ENCODE results near the gene C9orf50. TPM values are rescaled to one million over a fixed set of nuclear protein-coding genes. Genes with fewer than 3 reads are reported as not detected.

Gene C9orf50
- total RNA-seq, 1 experiment from 2014 or later, result not detected

- Histone ChIP-seq H3K4me3 (ENCODE audit: low read depth, low read length) (peak overlapping the region; percentile 67), H3K36me3 (ENCODE audit: control insufficient read depth, insufficient read depth, low read length) (no peaks in the 10 kb centered on the region), H3K9me3 (no peaks in the 10 kb centered on the region), H3K27me3 (replicated peaks; ENCODE audit: control insufficient read depth, insufficient read depth, low read length) (no peaks in the 10 kb centered on the region), H3K4me1 (peaks cover 19% of the 10 kb centered on the region; the same call in 1 of the 2 replicates)
- H3K9me3 Mint-ChIP-seq (ENCODE audit: unreplicated experiment), result no peaks in the 10 kb centered on the region
- H3K4me1 Mint-ChIP-seq (ENCODE audit: low read depth, unreplicated experiment), result peaks cover 9% of the 10 kb centered on the region
- H3K27me3 Mint-ChIP-seq (ENCODE audit: insufficient read depth, unreplicated experiment), result no peaks in the 10 kb centered on the region
- peak in 1 of 2 experiments; percentile 46 for DNase-seq
- ChIA-PET POLR2A (interaction anchor here (0.6 to 1.3 kb wide), 2 partner anchors 227 to 432 kb away, joined by 3 read pairs; partner anchors contain the start of gene IER5L), CTCF (interaction anchor here (0.6 to 1.0 kb wide), 3 partner anchors 62 to 469 kb away, joined by 3 to 5 read pairs (median 4); no protein-coding TSS in a partner anchor)
- H3K4me3 Mint-ChIP-seq (ENCODE audit: unreplicated experiment), result peak overlapping the region; percentile 78
- H3K27ac Mint-ChIP-seq (ENCODE audit: unreplicated experiment), result peak overlapping the region; percentile 59
- TF ChIP-seq CTCF (IDR thresholded peaks at IDR 0.05; ENCODE audit: insufficient read depth in 1 of 2, low read depth in 1 of 2, low read length in 1 of 2, severe bottlenecking in 1 of 2, unreplicated experiment in 1 of 2), result no peak
- H3K36me3 Mint-ChIP-seq (ENCODE audit: insufficient read depth, unreplicated experiment), result peaks cover 5% of the 10 kb centered on the region
- intact Hi-C loops (cut with micrococcal nuclease; ENCODE audit: unreplicated experiment), result loop anchor here (2.0 to 10.0 kb wide), 3 partner anchors 277 to 471 kb away; partner anchors contain the start of gene IER5L
- BruUV-seq (replicated peaks), result no TSS peak
Measured at GRCh38 chr9:129609486-129610212, 11.3 kb downstream of the C9orf50 start.

GRCh38 chr9:129608561-129609481, 12.1 kb downstream of the C9orf50 start:
- H3K4me1 Mint-ChIP-seq (ENCODE audit: low read depth, unreplicated experiment), result peaks cover 9% of the 10 kb centered on the region
- Histone ChIP-seq H3K36me3 (ENCODE audit: control insufficient read depth, insufficient read depth, low read length) (no peaks in the 10 kb centered on the region), H3K9me3 (no peaks in the 10 kb centered on the region), H3K4me3 (ENCODE audit: low read depth, low read length) (no peak overlapping the region), H3K27me3 (replicated peaks; ENCODE audit: control insufficient read depth, insufficient read depth, low read length) (no peaks in the 10 kb centered on the region), H3K4me1 (peaks cover 19% of the 10 kb centered on the region)
- no TSS peak for BruUV-seq (replicated peaks)
- peak in 1 of 2 experiments; percentile 38 for DNase-seq
- peaks cover 5% of the 10 kb centered on the region for H3K36me3 Mint-ChIP-seq (ENCODE audit: insufficient read depth, unreplicated experiment)
- H3K27me3 Mint-ChIP-seq (ENCODE audit: insufficient read depth, unreplicated experiment), result no peaks in the 10 kb centered on the region
- CTCF ChIA-PET, result interaction anchor here (0.6 to 1.1 kb wide), 4 partner anchors 61 to 468 kb away, joined by 3 to 5 read pairs (median 4); no protein-coding TSS in a partner anchor
- POLR2A ChIA-PET, result interaction anchor here (0.6 to 1.3 kb wide), 2 partner anchors 226 to 431 kb away, joined by 3 read pairs; partner anchors contain the start of gene IER5L
- TF ChIP-seq CTCF (IDR thresholded peaks at IDR 0.05; ENCODE audit: insufficient read depth in 1 of 2, low read depth in 1 of 2, low read length in 1 of 2, severe bottlenecking in 1 of 2, unreplicated experiment in 1 of 2), result no peak
- H3K27ac Mint-ChIP-seq (ENCODE audit: unreplicated experiment), result no peak overlapping the region
- no peak overlapping the region for H3K4me3 Mint-ChIP-seq (ENCODE audit: unreplicated experiment)
- H3K9me3 Mint-ChIP-seq (ENCODE audit: unreplicated experiment), result no peaks in the 10 kb centered on the region
- intact Hi-C loops (cut with micrococcal nuclease; ENCODE audit: unreplicated experiment), result loop anchor here (5.0 kb wide), 1 partner anchor 277 kb away; no protein-coding TSS in a partner anchor

DNA sequence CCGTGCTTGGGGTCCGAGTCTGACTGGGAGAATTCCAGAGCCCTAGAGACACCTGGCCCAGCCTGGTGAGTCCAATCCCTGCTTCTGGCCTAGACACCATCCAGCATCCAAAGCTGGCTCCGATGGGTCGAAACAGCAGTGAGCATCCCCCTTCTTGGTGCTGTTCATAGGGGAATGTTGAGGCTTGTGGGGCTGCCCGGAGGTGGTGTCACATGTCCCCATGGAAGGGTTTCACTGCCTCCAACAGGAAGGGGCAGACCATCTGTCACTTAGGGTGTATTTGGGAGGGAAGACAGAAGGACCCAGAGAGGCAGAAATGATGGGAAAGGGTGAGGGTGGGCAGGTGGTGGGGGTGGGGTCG, 13.9 kb downstream of the C9orf50 start:
- no peak for TF ChIP-seq CTCF (IDR thresholded peaks at IDR 0.05; ENCODE audit: insufficient read depth in 1 of 2, low read depth in 1 of 2, low read length in 1 of 2, severe bottlenecking in 1 of 2, unreplicated experiment in 1 of 2)
- no peak for DNase-seq
- no peak overlapping the region for H3K4me3 ChIP-seq (ENCODE audit: low read depth, low read length)
- Mint-ChIP-seq H3K4me3 (ENCODE audit: unreplicated experiment) (no peak overlapping the region), H3K9me3 (ENCODE audit: unreplicated experiment) (no peaks in the 10 kb centered on the region), H3K4me1 (ENCODE audit: low read depth, unreplicated experiment) (peaks cover 9% of the 10 kb centered on the region), H3K36me3 (ENCODE audit: insufficient read depth, unreplicated experiment) (peaks cover 5% of the 10 kb centered on the region), H3K27me3 (ENCODE audit: insufficient read depth, unreplicated experiment) (no peaks in the 10 kb centered on the region), H3K27ac (ENCODE audit: unreplicated experiment) (peak overlapping the region; percentile 83)
- CTCF ChIA-PET, result no interaction called here
- intact Hi-C loops (cut with micrococcal nuclease; ENCODE audit: unreplicated experiment), result loop anchor here (2.0 to 5.0 kb wide), 2 partner anchors 38 to 275 kb away; no protein-coding TSS in a partner anchor
- POLR2A ChIA-PET, result interaction anchor here (1.5 kb wide), 1 partner anchor 429 kb away, joined by 3 read pairs; the partner anchor contains the start of gene IER5L
- H3K9me3 ChIP-seq, result no peaks in the 10 kb centered on the region
- BruUV-seq (replicated peaks), result TSS peak; percentile 65
- no peaks in the 10 kb centered on the region for H3K36me3 ChIP-seq (ENCODE audit: control insufficient read depth, insufficient read depth, low read length)
- H3K27me3 ChIP-seq (replicated peaks; ENCODE audit: control insufficient read depth, insufficient read depth, low read length), result no peaks in the 10 kb centered on the region
- peaks cover 19% of the 10 kb centered on the region for H3K4me1 ChIP-seq
